HG03378 (cell line): ENCODE data around the gene TENM3.

Experiments used
- ATAC-seq: cut with Tn5 transposase; IDR thresholded peaks from one replicate; pipeline ENCODE4 v1.9.1; 2021; ENCODE audit warnings: mild to moderate bottlenecking, moderate library complexity; ENCODE audit not compliant: unreplicated experiment

The TENM3 gene

GRCh38 chr4:182443070-182443469 lies 199.9 kb downstream of the TENM3 start:
- ATAC-seq: no peak

- no peak for ATAC-seq
Observed at GRCh38 chr4:182447767-182448280, 204.6 kb downstream of the TENM3 start.

- peak; percentile 81 for ATAC-seq
Observed at GRCh38 chr4:182448281-182449151, 205.3 kb downstream of the TENM3 start.

GRCh38 chr4:182449186-182449929 lies 206.2 kb downstream of the TENM3 start:
- ATAC-seq: no peak

GRCh38 chr4:182449930-182450439 lies 206.8 kb downstream of the TENM3 start:
- ATAC-seq: no peak

- ATAC-seq: no peak
Observed at GRCh38 chr4:182451441-182451840, 208.2 kb downstream of the TENM3 start.

- ATAC-seq: no peak
Observed at GRCh38 chr4:182453830-182454229, 210.6 kb downstream of the TENM3 start.

- ATAC-seq: no peak
Observed at GRCh38 chr4:182454440-182455013, 211.3 kb downstream of the TENM3 start.

GRCh38 chr4:182465114-182465513 lies 221.9 kb downstream of the TENM3 start:
- no peak for ATAC-seq

- no peak for ATAC-seq
Observed at GRCh38 chr4:182465979-182466378, 222.8 kb downstream of the TENM3 start.

- ATAC-seq: no peak
Observed at GRCh38 chr4:182470215-182470614, 227.0 kb downstream of the TENM3 start.

GRCh38 chr4:182475539-182475938 lies 232.3 kb downstream of the TENM3 start:
- ATAC-seq: no peak

- ATAC-seq: peak; percentile 90
Observed at GRCh38 chr4:182478475-182478874, 235.3 kb downstream of the TENM3 start.

- ATAC-seq: no peak
Observed at GRCh38 chr4:182483685-182484084, 240.5 kb downstream of the TENM3 start.

GRCh38 chr4:182486881-182487280 lies 243.7 kb downstream of the TENM3 start:
- no peak for ATAC-seq

GRCh38 chr4:182488896-182489295 lies 245.7 kb downstream of the TENM3 start:
- no peak for ATAC-seq

- no peak for ATAC-seq
Observed at GRCh38 chr4:182489607-182490006, 246.4 kb downstream of the TENM3 start.

- no peak for ATAC-seq
Observed at GRCh38 chr4:182491719-182492118, 248.5 kb downstream of the TENM3 start.

GRCh38 chr4:182492423-182492822 lies 249.2 kb downstream of the TENM3 start:
- ATAC-seq: peak; percentile 82

GRCh38 chr4:182493377-182493776 lies 250.2 kb downstream of the TENM3 start:
- ATAC-seq: no peak

GRCh38 chr4:182494103-182494502 lies 250.9 kb downstream of the TENM3 start:
- peak; percentile 43 for ATAC-seq
